GM23338 (cell line): ENCODE data around the gene FBXO24. TPM values are rescaled to one million over a fixed set of nuclear protein-coding genes. Genes with fewer than 3 reads are reported as not detected.
A peak's percentile ranks its signal among the peaks of the same experiment; 100 is the strongest.

Experiments
- ATAC-seq: fragments of 200-7000 bp; cut with Tn5 transposase; 3 replicates; pipeline ENCODE4 v1.9.1; 2020
- DNase-seq: peaks from one replicate; pipeline ENCODE4 v3.0.0-alpha.2; 2015; ENCODE audit warnings: low spot score
- H2AFZ ChIP-seq: fragments of 200-600 bp; sonication (generic); 2 replicates; pipeline ENCODE4 v1.8.0; 2016; ENCODE audit warnings: antibody characterized with exemption, mild to moderate bottlenecking, moderate library complexity
- H3F3A ChIP-seq: fragments of 200-600 bp; sonication (generic); replicated peaks from 2 replicates; pipeline ENCODE4 v1.8.0; 2017; ENCODE audit warnings: antibody characterized with exemption, mixed run types, low read depth
- H3K27ac ChIP-seq: fragments of 200-600 bp; sonication (generic); 2 replicates; pipeline ENCODE4 v1.6.1; 2016; ENCODE audit warnings: low read depth
- H3K27me3 ChIP-seq: fragments of 200-600 bp; sonication (generic); 2 replicates; pipeline ENCODE4 v1.8.0; 2016; ENCODE audit warnings: mild to moderate bottlenecking, mixed run types, moderate library complexity; ENCODE audit not compliant: insufficient read depth
- H3K36me3 ChIP-seq: fragments of 200-600 bp; sonication (generic); 2 replicates; pipeline ENCODE4 v1.8.0; 2016; ENCODE audit warnings: mild to moderate bottlenecking; ENCODE audit not compliant: insufficient read depth
- H3K4me1 ChIP-seq: fragments of 200-600 bp; sonication (generic); 2 replicates; pipeline ENCODE4 v1.8.0; 2016; ENCODE audit warnings: mild to moderate bottlenecking, moderate library complexity; ENCODE audit not compliant: insufficient read depth
- H3K4me2 ChIP-seq: fragments of 200-600 bp; sonication (generic); 2 replicates; pipeline ENCODE4 v1.7.1; 2017; ENCODE audit warnings: mixed run types
- H3K4me3 ChIP-seq: fragments of 200-600 bp; sonication (generic); 2 replicates; pipeline ENCODE4 v1.6.1; 2016; ENCODE audit warnings: mixed run types
- H3K79me2 ChIP-seq: fragments of 200-600 bp; sonication (generic); replicated peaks from 2 replicates; pipeline ENCODE4 v1.8.0; 2017; ENCODE audit warnings: mild to moderate bottlenecking; ENCODE audit not compliant: insufficient read depth
- H3K9me2 ChIP-seq: fragments of 200-600 bp; sonication (generic); 2 replicates; pipeline ENCODE4 v1.8.0; 2017; ENCODE audit not compliant: insufficient read depth
- H4K20me1 ChIP-seq: fragments of 200-600 bp; sonication (generic); replicated peaks from 2 replicates; pipeline ENCODE4 v1.8.0; 2017; ENCODE audit warnings: mild to moderate bottlenecking; ENCODE audit not compliant: insufficient read depth
- H3K27ac Mint-ChIP-seq: 2 replicates; pipeline ENCODE4 v1.8.0; 2020; ENCODE audit warnings: inconsistent platforms, mild to moderate bottlenecking, moderate library complexity, mixed read lengths
- H3K27me3 Mint-ChIP-seq: 3 replicates; pipeline ENCODE4 v1.8.0; 2022; ENCODE audit warnings: low read depth, mild to moderate bottlenecking, moderate library complexity, mixed read lengths, inconsistent platforms; ENCODE audit not compliant: insufficient read depth, poor library complexity
- H3K36me3 Mint-ChIP-seq: 3 replicates; pipeline ENCODE4 v1.8.0; 2021; ENCODE audit warnings: low read depth, mild to moderate bottlenecking, inconsistent platforms, moderate library complexity, mixed read lengths
- H3K4me1 Mint-ChIP-seq: 3 replicates; pipeline ENCODE4 v1.8.0; 2020; ENCODE audit warnings: mild to moderate bottlenecking, inconsistent platforms, mixed read lengths
- H3K4me3 Mint-ChIP-seq: 3 replicates; pipeline ENCODE4 v1.8.0; 2021; ENCODE audit warnings: moderate library complexity, mild to moderate bottlenecking, inconsistent platforms, mixed read lengths
- H3K9me3 Mint-ChIP-seq: 3 replicates; pipeline ENCODE4 v1.8.0; 2020; ENCODE audit warnings: moderate library complexity, mild to moderate bottlenecking, inconsistent platforms, mixed read lengths
- ETS1 ChIP-seq: IDR thresholded peaks from 2 replicates; pipeline ENCODE4 v1.6.1; 2016; ENCODE audit warnings: antibody characterized with exemption
- EZH2 ChIP-seq: fragments of 200-600 bp; sonication (generic); IDR thresholded peaks from one replicate; pipeline ENCODE4 v1.8.0; 2017; ENCODE audit warnings: antibody characterized with exemption, mild to moderate bottlenecking, low read depth; ENCODE audit not compliant: unreplicated experiment
- EZH2phosphoT487 ChIP-seq: fragments of 200-600 bp; sonication (generic); IDR thresholded peaks from one replicate; pipeline ENCODE4 v1.8.1; 2018; ENCODE audit warnings: antibody characterized with exemption; ENCODE audit not compliant: unreplicated experiment
- JUNB ChIP-seq: IDR thresholded peaks from one replicate; pipeline ENCODE4 v1.6.1; 2016; ENCODE audit warnings: antibody characterized with exemption; ENCODE audit not compliant: unreplicated experiment
- POLR2AphosphoS5 ChIP-seq: IDR thresholded peaks from 2 replicates; pipeline ENCODE4 v1.6.1; 2016; ENCODE audit warnings: antibody characterized with exemption, low read depth
- REST ChIP-seq: IDR thresholded peaks from one replicate; pipeline ENCODE4 v1.6.1; 2018; ENCODE audit warnings: antibody characterized with exemption; ENCODE audit not compliant: unreplicated experiment
- STAT1 ChIP-seq: IDR thresholded peaks from one replicate; pipeline ENCODE4 v1.6.1; 2016; ENCODE audit warnings: antibody characterized with exemption; ENCODE audit not compliant: unreplicated experiment
- ZNF462 ChIP-seq: fragments of 250-450 bp; sonication (Bioruptor Pico); IDR thresholded peaks from 2 replicates; pipeline ENCODE4 v1.5.0; 2020; ENCODE audit warnings: mild to moderate bottlenecking, moderate library complexity
- polyA plus RNA-seq: library from polyadenylated mRNA; unstranded; fragments of >200 nt; fragmentation: Nextera tagmentation; extraction: Ambion mirVana; gene quantifications from 2 replicates; pipeline ENCODE4 v1.2.1, GENCODE V29; 2016
- total RNA-seq: library from RNA; depleted of rRNA; stranded (reverse); fragments of >200 nt; shearing (Covaris generic); gene quantifications from 2 replicates; pipeline ENCODE4 v1.2.3, GENCODE V29; 2014

The FBXO24 gene
- total and polyA plus RNA-seq, 2 experiments from 2014 or later: 2.1 to 2.4 TPM

- Histone ChIP-seq H2AFZ (no peak overlapping the region), H3K9me2 (no peaks in the 10 kb centered on the region), H3F3A (peaks cover 16% of the 10 kb centered on the region; the same call in 1 of the 2 replicates), H3K27me3 (no peaks in the 10 kb centered on the region), H3K4me2 (peak overlapping the region; percentile 52; the same call in 1 of the 2 replicates), H3K4me1 (peaks cover 47% of the 10 kb centered on the region), H3K4me3 (no peak overlapping the region), H3K79me2 (peaks cover 13% of the 10 kb centered on the region), H4K20me1 (no peaks in the 10 kb centered on the region), H3K36me3 (no peaks in the 10 kb centered on the region), H3K27ac (peak overlapping the region; percentile 58; the same call in 1 of the 2 replicates)
- DNase-seq: no peak
- Mint-ChIP-seq H3K9me3 (no peaks in the 10 kb centered on the region), H3K4me3 (no peak overlapping the region), H3K4me1 (peaks cover 63% of the 10 kb centered on the region), H3K36me3 (peaks cover 6% of the 10 kb centered on the region), H3K27ac (peak overlapping the region; percentile 19), H3K27me3 (peaks cover 7% of the 10 kb centered on the region)
- no peak for ATAC-seq
- TF ChIP-seq ZNF462 (CRISPR knock-in tag) (no peak), EZH2 (no peak), STAT1 (no peak), POLR2AphosphoS5 (no peak), JUNB (no peak), EZH2phosphoT487 (no peak), ETS1 (no peak), REST (no peak)
Observed at GRCh38 chr7:100546129-100546925, 39.8 kb upstream of the FBXO24 start.
